Measurements from ENCODE around the gene XXYLT1. TPM values are rescaled to one million over a fixed set of nuclear protein-coding genes. Genes with fewer than 3 reads are reported as not detected.

The XXYLT1 gene
- total RNA-seq, 4 donors from 2014 or later, result 9.6 to 17.7 (median 13.2) TPM

GRCh38 chr3:195213639-195214315 is 57.2 kb downstream of the XXYLT1 start:
- Histone ChIP-seq H3K4me1 (peaks cover 0 to 28% (median 18%) of the 10 kb centered on the region in 4 donors), H3K9me3 (no peaks in the 10 kb centered on the region), H3K36me3 (no peaks in the 10 kb centered on the region), H3K4me3 (no peak overlapping the region), H3K27me3 (no peaks in the 10 kb centered on the region), H3K27ac (no peak overlapping the region)
- TF ChIP-seq POLR2A (IDR thresholded peaks at IDR 0.05), result no peak
- no peak for TF ChIP-seq EP300 (IDR thresholded peaks at IDR 0.05)
- TF ChIP-seq CTCF (IDR thresholded peaks at IDR 0.05), result no peak
- 87 to 89% methylated on average over 8 to 9 of the region's 9 CpGs for WGBS, 2 donors
- DNase-seq (ENCODE audit: low spot score in 2 of 2), result no peak

GRCh38 chr3:195212749-195213375 is 58.1 kb downstream of the XXYLT1 start:
- no peaks in the 10 kb centered on the region for H3K27me3 ChIP-seq
- WGBS, 2 donors, result 94 to 95% methylated on average over 14 of the region's 14 CpGs
- TF ChIP-seq POLR2A (IDR thresholded peaks at IDR 0.05) (no peak), EP300 (IDR thresholded peaks at IDR 0.05) (no peak), CTCF (IDR thresholded peaks at IDR 0.05) (no peak)
- no peaks in the 10 kb centered on the region for H3K9me3 ChIP-seq
- peaks cover 0 to 38% (median 24%) of the 10 kb centered on the region in 4 donors for H3K4me1 ChIP-seq
- no peak overlapping the region for H3K4me3 ChIP-seq
- no peak for DNase-seq (ENCODE audit: low spot score in 2 of 2)
- H3K27ac ChIP-seq, result peak overlapping the region in 1 of 4 donors; percentile 29
- H3K36me3 ChIP-seq, result no peaks in the 10 kb centered on the region

- 90 to 91% methylated on average over 20 to 22 of the region's 22 CpGs for WGBS, 2 donors
- Histone ChIP-seq H3K36me3 (no peaks in the 10 kb centered on the region), H3K27me3 (no peaks in the 10 kb centered on the region), H3K9me3 (no peaks in the 10 kb centered on the region), H3K4me3 (no peak overlapping the region), H3K4me1 (peaks cover 0 to 39% (median 25%) of the 10 kb centered on the region in 4 donors), H3K27ac (peak overlapping the region in 2 of 4 donors; percentile 87 to 90)
- no peak for TF ChIP-seq POLR2A (IDR thresholded peaks at IDR 0.05)
- TF ChIP-seq EP300 (IDR thresholded peaks at IDR 0.05), result no peak
- no peak for TF ChIP-seq CTCF (IDR thresholded peaks at IDR 0.05)
- no peak for DNase-seq (ENCODE audit: low spot score in 2 of 2)
Measured at GRCh38 chr3:195212033-195212748, 58.8 kb downstream of the XXYLT1 start.

- H3K4me3 ChIP-seq, result peak overlapping the region in 1 of 4 donors; percentile 1
- H3K27me3 ChIP-seq, result no peaks in the 10 kb centered on the region
- no peaks in the 10 kb centered on the region for H3K9me3 ChIP-seq
- TF ChIP-seq POLR2A (IDR thresholded peaks at IDR 0.05) (no peak), EP300 (IDR thresholded peaks at IDR 0.05) (peak in 1 of 2 donors; percentile 58)
- peaks cover 0 to 43% (median 25%) of the 10 kb centered on the region in 4 donors for H3K4me1 ChIP-seq
- WGBS, 2 donors, result 29 to 37% methylated on average over 13 of the region's 13 CpGs
- peak overlapping the region; percentile 63 to 90 (median 84) for H3K27ac ChIP-seq
- peak; percentile 52 to 53 for DNase-seq (ENCODE audit: low spot score in 2 of 2)
- H3K36me3 ChIP-seq, result no peaks in the 10 kb centered on the region
Measured at GRCh38 chr3:195210266-195210973, 60.5 kb downstream of the XXYLT1 start.

- peak overlapping the region in 2 of 4 donors; percentile 1 to 2 for H3K4me3 ChIP-seq
- 59 to 67% methylated on average over 12 of the region's 12 CpGs for WGBS, 2 donors
Measured at GRCh38 chr3:195209847-195210265, 61.1 kb downstream of the XXYLT1 start.

More at GRCh38 chr3:195209847-195210265, 61.1 kb downstream of the XXYLT1 start:
- Histone ChIP-seq H3K27ac (peak overlapping the region; percentile 63 to 90 (median 84)), H3K36me3 (no peaks in the 10 kb centered on the region), H3K4me1 (peaks cover 0 to 49% (median 26%) of the 10 kb centered on the region in 4 donors), H3K9me3 (no peaks in the 10 kb centered on the region), H3K27me3 (no peaks in the 10 kb centered on the region)
- peak; percentile 31 to 49 for DNase-seq (ENCODE audit: low spot score in 2 of 2)
- no peak for TF ChIP-seq CTCF (IDR thresholded peaks at IDR 0.05)

Measured in tibial nerve (tissue), 4 donors.